Endodermal cell (in vitro differentiated cells): ENCODE data around the gene DAB1. TPM values are rescaled to one million over a fixed set of nuclear protein-coding genes. Genes with fewer than 3 reads are reported as not detected.

Experiments used
- DNase-seq: peaks from one replicate; pipeline ENCODE4 v3.0.0-alpha.2; 2017
- H3K27ac ChIP-seq: 2 replicates; pipeline ENCODE4 v1.5.1; 2013; ENCODE audit warnings: mild to moderate bottlenecking, low read depth, low read length, moderate library complexity
- H3K27me3 ChIP-seq: 2 replicates; pipeline ENCODE4 v1.6.1; 2013; ENCODE audit warnings: mild to moderate bottlenecking, low read length, moderate library complexity; ENCODE audit not compliant: insufficient read depth, control insufficient read depth, poor library complexity, severe bottlenecking
- H3K36me3 ChIP-seq: 2 replicates; pipeline ENCODE4 v1.7.0; 2013; ENCODE audit warnings: mild to moderate bottlenecking, low read length, moderate library complexity; ENCODE audit not compliant: control insufficient read depth, insufficient read depth
- H3K4me1 ChIP-seq: one replicate; pipeline ENCODE4 v1.7.0; 2013; ENCODE audit warnings: low read length; ENCODE audit not compliant: control insufficient read depth, insufficient read depth
- H3K4me3 ChIP-seq: 2 replicates; pipeline ENCODE4 v1.5.1; 2013; ENCODE audit warnings: mild to moderate bottlenecking, low read length, moderate library complexity
- H3K9ac ChIP-seq: 2 replicates; pipeline ENCODE4 v1.6.1; 2013; ENCODE audit warnings: mild to moderate bottlenecking, low read length, moderate library complexity; ENCODE audit not compliant: poor library complexity, severe bottlenecking; ENCODE audit errors: extremely low read depth
- H3K9me3 ChIP-seq: 2 replicates; pipeline ENCODE4 v1.6.1; 2013; ENCODE audit warnings: mild to moderate bottlenecking, low read length, moderate library complexity; ENCODE audit not compliant: control insufficient read depth
- H3K27ac Mint-ChIP-seq: 2 replicates; pipeline ENCODE4 v1.8.0; 2020; ENCODE audit warnings: mixed read lengths
- H3K27me3 Mint-ChIP-seq: 2 replicates; pipeline ENCODE4 v1.8.0; 2021; ENCODE audit warnings: mild to moderate bottlenecking, mixed read lengths; ENCODE audit not compliant: insufficient read depth
- H3K36me3 Mint-ChIP-seq: 2 replicates; pipeline ENCODE4 v1.8.0; 2020; ENCODE audit warnings: low read depth, mixed read lengths
- H3K4me1 Mint-ChIP-seq: 2 replicates; pipeline ENCODE4 v1.8.0; 2020; ENCODE audit warnings: mixed read lengths
- H3K4me3 Mint-ChIP-seq: 2 replicates; pipeline ENCODE4 v1.8.0; 2020; ENCODE audit warnings: mild to moderate bottlenecking, moderate library complexity, mixed read lengths
- H3K9me3 Mint-ChIP-seq: 2 replicates; pipeline ENCODE4 v1.8.0; 2020; ENCODE audit warnings: mild to moderate bottlenecking, mixed read lengths
- CTCF ChIP-seq: fragments of 200-600 bp; sonication (generic); conservative IDR thresholded peaks from 2 replicates; pipeline ENCODE4 v1.5.0; 2021; ENCODE audit warnings: antibody characterized with exemption, mild to moderate bottlenecking
- WGBS, 2 experiments: methylation state at CpG; one replicate each; pipeline versions ENCODE4 v1.1.5 to v1.1.7; 2013; ENCODE audit warnings: missing lambda C conversion rate in 2 of 2, mixed read lengths in 1 of 2; ENCODE audit not compliant: insufficient coverage in 1 of 2, insufficient read length in 1 of 2; 5-methylcytosine and 5-hydroxymethylcytosine counted together
- total RNA-seq, 2 donors: library from RNA; stranded (reverse); fragmentation: NEBNext Ultra II Directional in 1 of 2; extraction: Animal tissue kit (Norgen Biotek cat#: 25700) in 1 of 2; gene quantifications; 2 replicates in 1 of 2; 3 replicates in 1 of 2; pipeline ENCODE4 v1.2.1, GENCODE V29; 2021

Gene DAB1
- total RNA-seq, 2 donors from 2014 or later, result 32.0 to 36.2 TPM

GRCh38 chr1:57451516-57451915 is 27.7 kb upstream of the DAB1 start:
- Histone ChIP-seq H3K4me3 (no peak overlapping the region), H3K4me1 (no peaks in the 10 kb centered on the region), H3K9me3 (no peaks in the 10 kb centered on the region), H3K9ac (no peak overlapping the region), H3K36me3 (no peaks in the 10 kb centered on the region), H3K27me3 (no peaks in the 10 kb centered on the region), H3K27ac (no peak overlapping the region)
- Mint-ChIP-seq H3K36me3 (no peaks in the 10 kb centered on the region), H3K27ac (no peak overlapping the region), H3K4me1 (peaks cover 19% of the 10 kb centered on the region), H3K9me3 (no peaks in the 10 kb centered on the region), H3K4me3 (no peak overlapping the region), H3K27me3 (no peaks in the 10 kb centered on the region)
- 59 to 66% methylated on average over 3 to 4 of the region's 5 CpGs for WGBS, 2 experiments
- TF ChIP-seq CTCF, result no peak
- DNase-seq, result no peak

- DNase-seq, result peak; percentile 63
- Mint-ChIP-seq H3K9me3 (no peaks in the 10 kb centered on the region), H3K4me1 (peaks cover 19% of the 10 kb centered on the region)
These were observed 27.1 kb upstream of the DAB1 start for GRCh38 chr1:57450981-57451380.

GRCh38 chr1:57447551-57447950 is 23.7 kb upstream of the DAB1 start:
- DNase-seq, result peak; percentile 52

More at GRCh38 chr1:57450981-57451380, 27.1 kb upstream of the DAB1 start:
- no peaks in the 10 kb centered on the region for H3K36me3 Mint-ChIP-seq
- H3K4me3 Mint-ChIP-seq, result no peak overlapping the region
- no peaks in the 10 kb centered on the region for H3K27me3 Mint-ChIP-seq
- H3K27ac Mint-ChIP-seq, result no peak overlapping the region
- no peak for TF ChIP-seq CTCF
- Histone ChIP-seq H3K4me1 (no peaks in the 10 kb centered on the region), H3K27me3 (no peaks in the 10 kb centered on the region), H3K9ac (no peak overlapping the region), H3K9me3 (no peaks in the 10 kb centered on the region), H3K4me3 (no peak overlapping the region), H3K36me3 (no peaks in the 10 kb centered on the region), H3K27ac (no peak overlapping the region)
- WGBS, 2 experiments, result 34 to 41% methylated on average over 3 of the region's 3 CpGs

More at GRCh38 chr1:57447551-57447950, 23.7 kb upstream of the DAB1 start:
- H3K4me3 Mint-ChIP-seq, result no peak overlapping the region
- Histone ChIP-seq H3K4me1 (no peaks in the 10 kb centered on the region), H3K4me3 (no peak overlapping the region), H3K9ac (no peak overlapping the region), H3K27ac (no peak overlapping the region), H3K36me3 (no peaks in the 10 kb centered on the region), H3K9me3 (no peaks in the 10 kb centered on the region), H3K27me3 (no peaks in the 10 kb centered on the region)
- H3K36me3 Mint-ChIP-seq, result no peaks in the 10 kb centered on the region
- H3K4me1 Mint-ChIP-seq, result peaks cover 19% of the 10 kb centered on the region
- peaks cover 5% of the 10 kb centered on the region for H3K27me3 Mint-ChIP-seq
- H3K9me3 Mint-ChIP-seq, result no peaks in the 10 kb centered on the region
- H3K27ac Mint-ChIP-seq, result no peak overlapping the region
- WGBS, 2 experiments, result 90 to 92% methylated on average over 2 to 3 of the region's 3 CpGs
- TF ChIP-seq CTCF, result peak; percentile 59
